Keratinocyte (primary cell): ENCODE results near the gene SSC4D.

Experiments used
- EZH2 ChIP-seq: IDR thresholded peaks from one replicate; pipeline ENCODE4 v1.6.1; 2012; ENCODE audit warnings: inconsistent platforms, mild to moderate bottlenecking, low read length, moderate library complexity
- TF ChIP-seq, protein P1 (sequence below), 3 experiments: IDR thresholded peaks in 1 of 3; conservative IDR thresholded peaks in 1 of 3; optimal IDR thresholded peaks in 1 of 3; 2 replicates in 2 of 3; 3 replicates in 1 of 3; pipeline versions ENCODE3 to v1.5.1; 2011; ENCODE audit warnings: low read length in 3 of 3, mild to moderate bottlenecking in 3 of 3, moderate library complexity in 2 of 3, control low read depth in 1 of 3, inconsistent platforms in 1 of 3; ENCODE audit not compliant: insufficient read depth in 2 of 3; ENCODE audit errors: extremely low read depth in 1 of 3

DNA sequence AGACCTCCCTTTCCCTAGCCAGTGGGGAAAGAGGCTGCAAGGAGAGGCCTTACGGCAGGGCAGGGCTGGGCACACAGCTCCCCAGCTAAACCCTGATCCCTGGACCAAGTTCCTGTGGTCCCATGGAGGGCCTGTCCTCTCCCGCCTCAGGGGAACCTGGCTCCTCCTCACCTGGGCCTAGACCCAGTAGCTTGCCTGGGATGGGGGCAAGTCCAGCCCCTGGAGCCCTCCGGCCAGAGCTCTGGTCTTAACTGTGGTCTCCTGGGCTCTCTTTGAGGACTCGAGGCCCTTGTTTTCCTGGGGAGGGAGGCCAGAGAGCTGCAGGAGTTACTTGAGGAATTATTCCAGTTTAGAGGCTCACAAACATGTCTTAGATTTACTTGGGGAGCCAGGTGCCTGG, 16.7 kb upstream of the SSC4D start:
- TF ChIP-seq, protein P1, sequence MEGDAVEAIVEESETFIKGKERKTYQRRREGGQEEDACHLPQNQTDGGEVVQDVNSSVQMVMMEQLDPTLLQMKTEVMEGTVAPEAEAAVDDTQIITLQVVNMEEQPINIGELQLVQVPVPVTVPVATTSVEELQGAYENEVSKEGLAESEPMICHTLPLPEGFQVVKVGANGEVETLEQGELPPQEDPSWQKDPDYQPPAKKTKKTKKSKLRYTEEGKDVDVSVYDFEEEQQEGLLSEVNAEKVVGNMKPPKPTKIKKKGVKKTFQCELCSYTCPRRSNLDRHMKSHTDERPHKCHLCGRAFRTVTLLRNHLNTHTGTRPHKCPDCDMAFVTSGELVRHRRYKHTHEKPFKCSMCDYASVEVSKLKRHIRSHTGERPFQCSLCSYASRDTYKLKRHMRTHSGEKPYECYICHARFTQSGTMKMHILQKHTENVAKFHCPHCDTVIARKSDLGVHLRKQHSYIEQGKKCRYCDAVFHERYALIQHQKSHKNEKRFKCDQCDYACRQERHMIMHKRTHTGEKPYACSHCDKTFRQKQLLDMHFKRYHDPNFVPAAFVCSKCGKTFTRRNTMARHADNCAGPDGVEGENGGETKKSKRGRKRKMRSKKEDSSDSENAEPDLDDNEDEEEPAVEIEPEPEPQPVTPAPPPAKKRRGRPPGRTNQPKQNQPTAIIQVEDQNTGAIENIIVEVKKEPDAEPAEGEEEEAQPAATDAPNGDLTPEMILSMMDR (optimal IDR thresholded peaks at IDR 0.05 in 1 of 3, IDR thresholded peaks at IDR 0.05 in 1 of 3, conservative IDR thresholded peaks at IDR 0.05 in 1 of 3; ENCODE audit: extremely low read depth in 1 of 3, insufficient read depth in 2 of 3, low read length in 3 of 3) = no peak
- no peak for TF ChIP-seq EZH2
